Panc1 (cell line): ENCODE results near the gene CDK8.

Experiments used
- POLR2AphosphoS5 ChIP-seq: IDR thresholded peaks from 2 replicates; pipeline ENCODE4 v1.6.1; 2012; ENCODE audit warnings: mild to moderate bottlenecking, low read depth, low read length, moderate library complexity
- REST ChIP-seq, 2 experiments: IDR thresholded peaks; 2 replicates each; pipeline ENCODE4 v1.6.1; 2011 to 2012; ENCODE audit warnings: low read depth in 2 of 2, control low read depth in 1 of 2, low read length in 1 of 2, mild to moderate bottlenecking in 1 of 2, moderate library complexity in 1 of 2; ENCODE audit not compliant: insufficient read depth in 1 of 2
- SIN3A ChIP-seq: IDR thresholded peaks from 2 replicates; pipeline ENCODE4 v1.6.1; 2012; ENCODE audit warnings: low read depth, mild to moderate bottlenecking, low read length, moderate library complexity, borderline replicate concordance; ENCODE audit not compliant: insufficient read depth
- TCF7L2 ChIP-seq: IDR thresholded peaks from 2 replicates; pipeline ENCODE4 v1.6.1; 2011; ENCODE audit warnings: mild to moderate bottlenecking, low read depth, low read length, inconsistent platforms
- TF ChIP-seq, protein P1 (sequence below): fragments of 450-650 bp; IDR thresholded peaks from 2 replicates; pipeline ENCODE4 v1.5.1; 2017; ENCODE audit warnings: mild to moderate bottlenecking

DNA sequence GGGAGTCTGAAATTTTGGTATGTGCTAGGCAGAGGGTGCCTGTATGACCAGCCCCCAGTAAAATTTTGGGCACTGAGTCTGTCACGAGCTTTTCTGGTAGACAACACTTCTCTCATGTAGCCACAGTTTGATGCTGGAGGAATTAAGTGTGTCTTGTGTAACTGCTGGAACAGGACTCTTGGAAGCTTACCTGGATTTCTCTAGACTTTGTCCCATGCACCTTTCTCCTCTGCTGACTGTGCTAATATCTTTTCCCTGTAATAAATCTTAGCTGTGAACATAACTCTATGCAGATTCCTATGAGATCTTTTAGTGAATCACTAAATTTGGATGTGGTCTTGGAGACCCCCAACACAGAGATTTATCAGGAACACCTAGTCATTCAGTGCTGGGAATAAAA, 45.6 kb upstream of the CDK8 start:
- TF ChIP-seq, protein P1, sequence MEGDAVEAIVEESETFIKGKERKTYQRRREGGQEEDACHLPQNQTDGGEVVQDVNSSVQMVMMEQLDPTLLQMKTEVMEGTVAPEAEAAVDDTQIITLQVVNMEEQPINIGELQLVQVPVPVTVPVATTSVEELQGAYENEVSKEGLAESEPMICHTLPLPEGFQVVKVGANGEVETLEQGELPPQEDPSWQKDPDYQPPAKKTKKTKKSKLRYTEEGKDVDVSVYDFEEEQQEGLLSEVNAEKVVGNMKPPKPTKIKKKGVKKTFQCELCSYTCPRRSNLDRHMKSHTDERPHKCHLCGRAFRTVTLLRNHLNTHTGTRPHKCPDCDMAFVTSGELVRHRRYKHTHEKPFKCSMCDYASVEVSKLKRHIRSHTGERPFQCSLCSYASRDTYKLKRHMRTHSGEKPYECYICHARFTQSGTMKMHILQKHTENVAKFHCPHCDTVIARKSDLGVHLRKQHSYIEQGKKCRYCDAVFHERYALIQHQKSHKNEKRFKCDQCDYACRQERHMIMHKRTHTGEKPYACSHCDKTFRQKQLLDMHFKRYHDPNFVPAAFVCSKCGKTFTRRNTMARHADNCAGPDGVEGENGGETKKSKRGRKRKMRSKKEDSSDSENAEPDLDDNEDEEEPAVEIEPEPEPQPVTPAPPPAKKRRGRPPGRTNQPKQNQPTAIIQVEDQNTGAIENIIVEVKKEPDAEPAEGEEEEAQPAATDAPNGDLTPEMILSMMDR = no peak
- TF ChIP-seq POLR2AphosphoS5 (no peak), SIN3A (no peak), REST (IDR thresholded peaks at IDR 0.05; ENCODE audit: insufficient read depth in 1 of 2, low read depth in 2 of 2, low read length in 1 of 2) (no peak), TCF7L2 (no peak)
